Ovary (tissue), 9 donors: ENCODE measurements around the gene NCAPD2. TPM values are rescaled to one million over a fixed set of nuclear protein-coding genes. Genes with fewer than 3 reads are reported as not detected.
A peak's percentile ranks its signal among the peaks of the same experiment; 100 is the strongest.
"Not testable (repeated sequence)": the region's sequence is repeated elsewhere in the genome, so short reads cannot be mapped to it uniquely, and the experiment has no call there.

Experiments used
- DNase-seq, 5 donors: peaks; one replicate each; pipeline ENCODE4 v3.0.0-alpha.2; 2019 to 2020
- H3K27ac ChIP-seq, 2 donors: fragments of 200-600 bp; one replicate each; pipeline versions ENCODE4 v1.5.1 to v1.8.0; 2019 to 2022
- H3K27me3 ChIP-seq: fragments of 200-600 bp; one replicate; pipeline ENCODE4 v1.8.0; 2022
- H3K36me3 ChIP-seq: fragments of 200-600 bp; sonication (generic); one replicate; pipeline ENCODE4 v1.5.1; 2019
- H3K4me1 ChIP-seq: one replicate; pipeline ENCODE4 v1.8.1; 2013; ENCODE audit warnings: mild to moderate bottlenecking, moderate library complexity; ENCODE audit not compliant: insufficient read depth
- H3K4me3 ChIP-seq: fragments of 200-600 bp; sonication (generic); one replicate; pipeline ENCODE4 v1.5.1; 2017
- H3K9me3 ChIP-seq, 2 donors: fragments of 200-600 bp in 1 of 2; sonication (generic) in 1 of 2; one replicate each; pipeline versions ENCODE4 v1.5.1 to v1.8.1; 2013 to 2019; ENCODE audit warnings: mild to moderate bottlenecking in 1 of 2, moderate library complexity in 1 of 2
- EP300 ChIP-seq: sonication (generic); formaldehyde crosslinking; IDR thresholded peaks from one replicate; pipeline ENCODE4 v1.6.1; 2017; ENCODE audit warnings: antibody characterized with exemption
- POLR2A ChIP-seq: fragments of 450-650 bp; IDR thresholded peaks from one replicate; pipeline ENCODE4 v1.6.1; 2017; ENCODE audit warnings: antibody characterized with exemption, mild to moderate bottlenecking, moderate library complexity
- WGBS, 3 donors: extraction: QIAGEN DNeasy Blood & Tissue Kit in 1 of 3; methylation state at CpG; one replicate each; pipeline versions ENCODE4 v1.1.5 to v1.1.7; 2013 to 2017; 5-methylcytosine and 5-hydroxymethylcytosine counted together
- intact Hi-C, 4 donors: fragments of 100-400 bp; cut with DNase I; formaldehyde crosslinking; loops; one replicate each; pipeline versions ENCODE4 v1.11.0 to v1.15.1; 2022 to 2023
- polyA plus RNA-seq, 2 donors: library from polyadenylated mRNA; stranded (reverse); fragments of 200-250 nt in 1 of 2; fragments of 350-450 nt in 1 of 2; fragmentation: Illumina TruSeq in 1 of 2; extraction: RNeasy Lipid Tissue Mini Kit (QIAGEN cat#74804) in 1 of 2; gene quantifications; one replicate each; pipeline ENCODE4 v1.2.3, GENCODE V29; 2013 to 2014
- total RNA-seq, 7 donors: library from RNA; depleted of rRNA in 2 of 7; stranded (reverse); fragments of >200 nt in 2 of 7; fragmentation: NEBNext Ultra II Directional in 3 of 7; extraction: Animal tissue kit (Norgen Biotek cat#: 25700) in 3 of 7; gene quantifications; one replicate each; pipeline versions ENCODE4 v1.1.0 to v1.2.4, GENCODE V29; 2016 to 2023
- TF ChIP-seq, protein P1 (sequence below), 3 donors: fragments of 450-650 bp in 2 of 3; fragments of 200-600 bp in 1 of 3; IDR thresholded peaks; one replicate each; pipeline versions ENCODE4 v1.5.1 to v1.8.0; 2016 to 2022; ENCODE audit warnings: antibody characterized with exemption in 3 of 3, mild to moderate bottlenecking in 1 of 3
- donor health status: DM: no; HTN: no; CAD: no; lungs with moderate emphysema.
- donor health status: DM: no; HTN: no; CAD: no.
- donor health status: Bipolar disorder and iron deficiency.
- donor health status: DM: yes; HTN: yes; CAD: no.
- donor health status: DM: no; HTN: no; CAD: no.
- donor health status: DM: yes; HTN: yes; CAD: no.

Gene NCAPD2
- total and polyA plus RNA-seq, 9 donors, result 8.8 to 19.5 (median 16.4) TPM

DNA sequence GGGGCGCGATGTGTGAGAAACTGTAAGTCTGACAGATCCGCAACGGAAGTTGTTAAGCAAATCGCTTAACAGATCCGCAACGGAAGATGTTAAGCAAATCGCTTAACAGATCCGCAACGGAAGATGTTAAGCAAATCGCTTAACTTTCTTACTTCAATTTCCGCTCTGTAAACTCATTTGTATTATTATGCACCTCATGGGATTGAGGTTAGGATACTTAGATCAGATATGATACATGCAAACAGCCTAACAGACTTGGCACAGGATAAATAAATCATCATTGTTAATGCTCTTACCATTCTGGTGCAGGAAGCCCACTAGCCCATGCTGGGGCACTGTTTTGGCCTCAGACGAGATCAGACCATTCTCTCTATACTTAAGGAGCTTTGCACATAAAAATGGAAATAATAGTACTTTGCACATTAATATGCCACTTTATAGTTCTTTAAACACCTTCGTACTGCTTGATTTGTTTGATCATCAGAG lies 399 bp downstream of the NCAPD2 start:
- TF ChIP-seq, protein P1, sequence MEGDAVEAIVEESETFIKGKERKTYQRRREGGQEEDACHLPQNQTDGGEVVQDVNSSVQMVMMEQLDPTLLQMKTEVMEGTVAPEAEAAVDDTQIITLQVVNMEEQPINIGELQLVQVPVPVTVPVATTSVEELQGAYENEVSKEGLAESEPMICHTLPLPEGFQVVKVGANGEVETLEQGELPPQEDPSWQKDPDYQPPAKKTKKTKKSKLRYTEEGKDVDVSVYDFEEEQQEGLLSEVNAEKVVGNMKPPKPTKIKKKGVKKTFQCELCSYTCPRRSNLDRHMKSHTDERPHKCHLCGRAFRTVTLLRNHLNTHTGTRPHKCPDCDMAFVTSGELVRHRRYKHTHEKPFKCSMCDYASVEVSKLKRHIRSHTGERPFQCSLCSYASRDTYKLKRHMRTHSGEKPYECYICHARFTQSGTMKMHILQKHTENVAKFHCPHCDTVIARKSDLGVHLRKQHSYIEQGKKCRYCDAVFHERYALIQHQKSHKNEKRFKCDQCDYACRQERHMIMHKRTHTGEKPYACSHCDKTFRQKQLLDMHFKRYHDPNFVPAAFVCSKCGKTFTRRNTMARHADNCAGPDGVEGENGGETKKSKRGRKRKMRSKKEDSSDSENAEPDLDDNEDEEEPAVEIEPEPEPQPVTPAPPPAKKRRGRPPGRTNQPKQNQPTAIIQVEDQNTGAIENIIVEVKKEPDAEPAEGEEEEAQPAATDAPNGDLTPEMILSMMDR (IDR thresholded peaks at IDR 0.05), result no peak
- no peak for TF ChIP-seq EP300
- TF ChIP-seq POLR2A, result no peak
- peak overlapping the region; percentile 82 for H3K4me3 ChIP-seq
- H3K36me3 ChIP-seq, result no peaks in the 10 kb centered on the region
- WGBS, 3 donors, result 1% methylated on average over 14 of the region's 14 CpGs
- no peak for DNase-seq
- no peaks in the 10 kb centered on the region for H3K9me3 ChIP-seq
- peaks cover 7% of the 10 kb centered on the region for H3K4me1 ChIP-seq
- H3K27ac ChIP-seq, result no peak overlapping the region
- intact Hi-C loops, result no loop called here
- no peaks in the 10 kb centered on the region for H3K27me3 ChIP-seq

DNA sequence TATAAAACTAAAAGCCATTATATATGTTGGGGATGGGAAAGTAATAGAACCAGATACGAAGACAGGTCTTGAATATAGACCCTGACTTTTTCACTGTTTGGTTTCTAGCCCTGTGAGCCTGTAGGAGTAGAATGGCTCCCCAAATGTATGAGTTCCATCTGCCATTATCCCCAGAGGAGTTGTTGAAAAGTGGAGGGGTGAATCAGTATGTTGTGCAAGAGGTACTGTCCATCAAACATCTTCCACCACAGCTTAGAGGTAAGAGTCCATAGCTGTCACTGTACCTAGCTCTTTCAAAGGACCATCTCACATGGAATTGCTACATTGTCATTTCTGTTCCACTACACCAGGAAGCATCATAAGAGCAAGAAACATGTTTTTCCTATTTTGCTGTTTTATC lies 1.1 kb downstream of the NCAPD2 start:
- H3K4me1 ChIP-seq, result peaks cover 7% of the 10 kb centered on the region
- WGBS, 3 donors, result 65 to 75% (median 67%) methylated on average over 1 of the region's 1 CpG
- no peaks in the 10 kb centered on the region for H3K36me3 ChIP-seq
- no peak overlapping the region for H3K4me3 ChIP-seq
- TF ChIP-seq EP300 (no peak), POLR2A (no peak)
- TF ChIP-seq, protein P1 (IDR thresholded peaks at IDR 0.05), result no peak
- no peaks in the 10 kb centered on the region for H3K27me3 ChIP-seq
- DNase-seq, result no peak
- no peak overlapping the region for H3K27ac ChIP-seq
- no peaks in the 10 kb centered on the region for H3K9me3 ChIP-seq
- intact Hi-C loops, result no loop called here

DNA sequence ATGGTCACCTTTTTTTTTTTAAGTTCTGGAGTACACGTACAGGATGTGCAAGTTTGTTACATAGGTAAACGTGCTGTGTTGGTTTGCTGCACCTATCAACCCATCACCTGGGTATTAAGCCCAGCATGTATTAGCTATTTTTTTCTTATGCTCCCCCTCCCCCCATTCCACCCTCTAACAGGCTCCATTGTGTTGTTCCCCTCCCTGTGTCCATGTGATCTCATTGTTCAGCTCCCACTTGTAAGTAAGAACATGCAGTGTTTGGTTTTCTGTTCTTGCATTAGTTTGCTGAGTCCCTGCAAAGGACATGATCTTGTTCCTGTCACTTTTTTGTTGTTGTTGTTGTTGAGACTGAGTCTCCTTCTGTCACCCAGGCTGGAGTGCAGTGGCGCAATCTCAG lies 3.4 kb downstream of the NCAPD2 start:
- H3K27me3 ChIP-seq, H3K27ac ChIP-seq, H3K4me3 ChIP-seq, intact Hi-C loops, H3K36me3 ChIP-seq, H3K9me3 ChIP-seq, H3K4me1 ChIP-seq, DNase-seq: not testable (repeated sequence)
- 73 to 79% (median 77%) methylated on average over 3 of the region's 3 CpGs for WGBS, 3 donors

DNA sequence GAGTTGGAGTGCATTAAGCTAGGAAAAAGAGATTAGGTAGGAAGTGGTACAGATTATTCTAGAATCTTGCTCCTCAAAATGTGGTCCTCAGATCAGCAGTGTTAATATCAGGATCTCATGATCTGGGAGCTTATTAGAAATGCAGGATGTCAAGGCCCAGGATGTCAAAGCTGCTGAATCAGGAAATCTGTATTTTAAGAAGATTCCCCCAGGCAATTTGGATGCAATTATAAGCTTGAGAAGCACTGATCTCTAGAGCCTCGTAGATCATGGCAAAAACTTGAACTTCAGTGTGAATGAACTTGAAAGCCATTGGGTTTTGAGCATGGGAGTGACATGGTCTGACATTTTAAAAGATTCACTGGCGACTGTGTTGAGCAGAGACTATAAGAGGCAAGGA lies 6.6 kb downstream of the NCAPD2 start:
- intact Hi-C loops, result no loop called here
- 83 to 95% (median 91%) methylated on average over 2 of the region's 2 CpGs for WGBS, 3 donors

More for the DNA sequence above, 6.6 kb downstream of the NCAPD2 start:
- Histone ChIP-seq H3K4me3 (no peak overlapping the region), H3K27me3 (no peaks in the 10 kb centered on the region), H3K9me3 (no peaks in the 10 kb centered on the region), H3K36me3 (no peaks in the 10 kb centered on the region), H3K4me1 (no peaks in the 10 kb centered on the region), H3K27ac (no peak overlapping the region)
- TF ChIP-seq EP300 (no peak), POLR2A (no peak)
- TF ChIP-seq, protein P1 (IDR thresholded peaks at IDR 0.05), result no peak
- DNase-seq, result no peak
